IPS DF 6.9 (cell line): ENCODE data around the gene LSP1.
"Not testable (repeated sequence)": the region's sequence is repeated elsewhere in the genome, so short reads cannot be mapped to it uniquely, and the experiment has no call there.

ENCODE experiments used
- DNase-seq: peaks from one replicate; pipeline ENCODE4 v3.0.0-alpha.2; 2013; ENCODE audit warnings: low read depth, low spot score
- H3K27ac ChIP-seq: one replicate; pipeline ENCODE4 v1.5.1; 2013; ENCODE audit warnings: low read length, control low read depth
- H3K27me3 ChIP-seq: 2 replicates; pipeline ENCODE4 v1.6.1; 2013; ENCODE audit warnings: mild to moderate bottlenecking, low read length; ENCODE audit not compliant: control insufficient read depth, insufficient read depth
- H3K36me3 ChIP-seq: 2 replicates; pipeline ENCODE4 v1.6.1; 2013; ENCODE audit warnings: low read length; ENCODE audit not compliant: control insufficient read depth, insufficient read depth
- H3K4me1 ChIP-seq: 2 replicates; pipeline ENCODE4 v1.6.1; 2013; ENCODE audit warnings: low read length; ENCODE audit not compliant: control insufficient read depth, insufficient read depth
- H3K4me3 ChIP-seq: 2 replicates; pipeline ENCODE4 v1.5.1; 2013; ENCODE audit warnings: mild to moderate bottlenecking, low read length
- H3K9me3 ChIP-seq: 2 replicates; pipeline ENCODE4 v1.6.1; 2013; ENCODE audit warnings: low read length, inconsistent platforms; ENCODE audit not compliant: control insufficient read depth, insufficient read depth
- whole genome bisulfite sequencing: extraction: QIAGEN DNeasy Blood & Tissue Kit; methylation state at CpG from one replicate; pipeline ENCODE4 v1.1.7; 2013; ENCODE audit warnings: mixed read lengths, missing lambda C conversion rate; ENCODE audit not compliant: insufficient read length, insufficient coverage; 5-methylcytosine and 5-hydroxymethylcytosine counted together

LSP1 gene

DNA sequence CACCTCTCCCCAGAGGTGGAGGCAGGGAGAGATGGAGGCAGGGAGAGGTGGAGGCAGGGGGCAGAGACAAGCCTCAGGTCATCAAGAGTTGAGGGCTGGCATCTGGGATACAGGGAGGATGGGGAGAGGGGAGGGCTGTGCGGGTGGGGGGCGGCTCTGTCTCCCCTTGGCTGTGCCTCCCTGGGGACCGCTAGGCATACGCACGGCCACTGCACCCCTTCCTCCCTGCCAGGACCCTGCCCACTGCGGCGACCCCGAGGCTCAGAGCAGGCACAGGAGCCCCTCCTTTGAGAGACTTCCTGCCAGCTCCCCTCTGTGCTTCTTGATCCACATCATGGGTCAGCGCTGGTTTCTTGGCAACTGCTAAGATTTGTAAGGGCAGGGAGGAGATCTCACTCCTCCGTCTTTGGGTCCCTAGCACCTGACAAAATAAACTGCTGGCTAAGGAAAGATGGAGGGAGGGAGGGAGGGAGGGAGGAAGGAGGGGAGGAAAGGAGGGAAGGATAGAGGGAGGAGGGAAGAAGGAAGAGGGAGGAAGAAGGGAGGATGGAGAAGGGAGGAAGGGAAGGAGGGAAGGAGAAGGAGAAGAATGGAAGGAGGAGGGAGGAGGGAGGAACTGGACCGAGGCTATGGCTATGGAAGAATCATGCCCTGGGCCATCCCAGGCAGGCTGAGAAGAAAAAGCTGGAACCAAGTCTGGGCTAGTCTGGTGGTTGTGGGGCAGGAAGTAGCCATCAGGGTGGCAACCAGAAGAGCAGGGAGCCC, 20.3 kb downstream of the LSP1 start:
- no peak overlapping the region for H3K4me3 ChIP-seq
- no peak overlapping the region for H3K27ac ChIP-seq
- H3K9me3 ChIP-seq = no peaks in the 10 kb centered on the region
- H3K4me1 ChIP-seq = no peaks in the 10 kb centered on the region
- DNase-seq = no peak
- H3K27me3 ChIP-seq = no peaks in the 10 kb centered on the region
- H3K36me3 ChIP-seq = no peaks in the 10 kb centered on the region; the same call in 1 of the 2 replicates
- WGBS = no CpG with 5 or more reads among the region's 11 CpGs

DNA sequence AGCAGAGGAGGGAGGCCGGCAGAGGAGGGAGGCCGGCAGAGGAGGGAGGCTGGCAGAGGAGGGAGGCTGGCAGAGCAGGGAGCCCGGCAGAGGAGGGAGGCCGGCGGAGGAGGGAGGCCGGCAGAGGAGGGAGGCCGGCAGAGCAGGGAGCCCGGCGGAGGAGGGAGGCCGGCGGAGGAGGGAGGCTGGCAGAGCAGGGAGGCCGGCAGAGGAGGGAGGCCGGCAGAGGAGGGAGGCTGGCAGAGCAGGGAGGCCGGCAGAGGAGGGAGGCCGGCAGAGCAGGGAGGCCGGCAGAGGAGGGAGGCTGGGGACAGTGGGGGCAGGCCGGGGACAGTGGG, 20.9 kb downstream of the LSP1 start:
- H3K36me3 ChIP-seq, DNase-seq, H3K4me1 ChIP-seq, H3K4me3 ChIP-seq, H3K27ac ChIP-seq, H3K27me3 ChIP-seq, H3K9me3 ChIP-seq: not testable (repeated sequence)
- no CpG with 5 or more reads among the region's 17 CpGs for WGBS

GRCh38 chr11:1874441-1875092, 21.7 kb downstream of the LSP1 start:
- H3K27me3 ChIP-seq, H3K9me3 ChIP-seq: not testable (repeated sequence)
- no CpG with 5 or more reads among the region's 17 CpGs for WGBS

DNA sequence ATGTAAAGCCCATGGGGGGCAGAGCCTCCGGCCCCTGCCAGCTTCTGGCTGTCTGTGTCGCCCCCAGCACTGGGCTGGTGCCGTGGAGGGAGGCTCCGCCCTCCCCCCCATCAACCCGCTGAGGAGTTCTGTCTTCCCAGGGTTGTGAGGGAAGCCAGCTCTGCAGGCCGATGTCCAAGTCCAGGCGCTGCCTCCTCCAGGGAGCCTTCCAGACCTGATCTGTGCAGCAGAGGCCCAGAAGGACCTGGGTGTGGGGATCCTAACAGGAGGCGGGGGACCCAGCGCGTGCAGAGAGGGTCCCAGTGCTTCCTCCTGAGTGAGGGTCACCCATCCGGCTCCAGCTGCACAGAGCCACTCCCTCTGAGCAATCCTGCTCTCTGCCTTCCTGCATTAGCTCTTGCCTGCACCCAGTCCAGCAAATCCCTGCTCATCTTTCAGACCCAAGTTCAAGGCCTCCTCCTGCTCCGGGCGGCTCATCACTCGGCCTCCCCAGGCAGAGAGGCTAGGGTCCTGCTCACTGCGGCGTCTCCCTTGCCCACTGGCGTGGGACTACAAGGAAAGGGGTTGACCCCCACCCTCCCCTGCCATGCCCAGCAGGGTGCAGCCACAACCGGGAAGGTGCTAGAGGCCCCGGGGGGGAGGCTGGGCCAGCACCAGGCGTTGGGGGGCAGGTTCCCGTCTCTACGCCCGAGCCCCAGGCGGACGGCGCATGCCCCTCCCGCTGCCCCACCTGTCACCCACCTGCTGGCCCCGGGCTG, 22.4 kb downstream of the LSP1 start:
- DNase-seq = no peak
- no peaks in the 10 kb centered on the region for H3K27me3 ChIP-seq
- no peaks in the 10 kb centered on the region for H3K4me1 ChIP-seq
- no peak overlapping the region for H3K4me3 ChIP-seq
- no peaks in the 10 kb centered on the region; the same call in 1 of the 2 replicates for H3K36me3 ChIP-seq
- no peaks in the 10 kb centered on the region for H3K9me3 ChIP-seq
- H3K27ac ChIP-seq = no peak overlapping the region
- no CpG with 5 or more reads among the region's 28 CpGs for WGBS

More at GRCh38 chr11:1874441-1875092, 21.7 kb downstream of the LSP1 start:
- H3K36me3 ChIP-seq, DNase-seq, H3K27ac ChIP-seq, H3K4me1 ChIP-seq, H3K4me3 ChIP-seq: not testable (repeated sequence)

- not testable (repeated sequence) for DNase-seq, H3K36me3 ChIP-seq, H3K27ac ChIP-seq, H3K4me3 ChIP-seq, H3K9me3 ChIP-seq, H3K4me1 ChIP-seq, H3K27me3 ChIP-seq
- no CpG with 5 or more reads among the region's 13 CpGs for WGBS
Measured at GRCh38 chr11:1875851-1876301, 23.0 kb downstream of the LSP1 start.

DNA sequence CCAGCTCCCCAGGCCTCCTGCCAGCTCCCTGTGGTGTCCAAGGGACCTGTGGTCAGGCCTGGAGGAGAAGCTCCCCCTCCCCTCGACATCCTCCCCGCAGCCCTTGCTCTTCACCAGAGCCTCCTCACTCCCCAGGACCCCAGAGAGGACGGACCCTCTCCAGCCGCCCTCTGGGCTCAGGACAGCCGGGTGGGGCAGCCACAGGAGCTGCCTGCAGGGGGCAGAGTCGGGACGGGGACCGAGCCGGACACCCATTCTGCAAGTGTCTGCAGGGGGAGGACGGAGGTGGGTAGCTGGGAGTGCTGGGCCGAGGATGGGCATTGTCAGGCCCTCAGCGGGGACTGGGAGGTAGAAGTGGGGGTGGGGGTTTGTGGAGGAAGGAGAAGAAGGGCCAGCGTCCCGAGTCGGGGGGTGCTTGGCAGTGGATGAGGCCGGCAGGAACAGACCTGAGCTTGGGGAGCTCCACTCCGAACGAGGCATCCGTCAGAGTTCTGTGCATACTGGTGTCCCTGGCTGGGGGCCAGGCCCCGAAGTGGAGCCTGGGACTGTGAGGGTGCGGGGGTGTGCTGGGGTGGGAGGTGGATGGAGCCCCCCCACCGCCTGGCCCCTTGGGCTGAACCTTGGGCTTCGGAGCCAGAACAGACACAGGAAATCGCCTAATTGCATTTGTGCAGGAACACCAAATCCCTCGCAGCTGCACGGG, 23.6 kb downstream of the LSP1 start:
- H3K27me3 ChIP-seq = no peaks in the 10 kb centered on the region
- no peak overlapping the region for H3K27ac ChIP-seq
- no peaks in the 10 kb centered on the region for H3K9me3 ChIP-seq
- H3K4me1 ChIP-seq = no peaks in the 10 kb centered on the region
- no peak for DNase-seq
- no peaks in the 10 kb centered on the region; the same call in 1 of the 2 replicates for H3K36me3 ChIP-seq
- no peak overlapping the region for H3K4me3 ChIP-seq
- WGBS = no CpG with 5 or more reads among the region's 26 CpGs

GRCh38 chr11:1877211-1878136, 24.6 kb downstream of the LSP1 start:
- H3K4me3 ChIP-seq = no peak overlapping the region
- WGBS = no CpG with 5 or more reads among the region's 33 CpGs
- H3K9me3 ChIP-seq = no peaks in the 10 kb centered on the region
- no peaks in the 10 kb centered on the region; the same call in 1 of the 2 replicates for H3K36me3 ChIP-seq
- no peak overlapping the region for H3K27ac ChIP-seq
- H3K27me3 ChIP-seq = no peaks in the 10 kb centered on the region
- DNase-seq = no peak
- no peaks in the 10 kb centered on the region for H3K4me1 ChIP-seq

DNA sequence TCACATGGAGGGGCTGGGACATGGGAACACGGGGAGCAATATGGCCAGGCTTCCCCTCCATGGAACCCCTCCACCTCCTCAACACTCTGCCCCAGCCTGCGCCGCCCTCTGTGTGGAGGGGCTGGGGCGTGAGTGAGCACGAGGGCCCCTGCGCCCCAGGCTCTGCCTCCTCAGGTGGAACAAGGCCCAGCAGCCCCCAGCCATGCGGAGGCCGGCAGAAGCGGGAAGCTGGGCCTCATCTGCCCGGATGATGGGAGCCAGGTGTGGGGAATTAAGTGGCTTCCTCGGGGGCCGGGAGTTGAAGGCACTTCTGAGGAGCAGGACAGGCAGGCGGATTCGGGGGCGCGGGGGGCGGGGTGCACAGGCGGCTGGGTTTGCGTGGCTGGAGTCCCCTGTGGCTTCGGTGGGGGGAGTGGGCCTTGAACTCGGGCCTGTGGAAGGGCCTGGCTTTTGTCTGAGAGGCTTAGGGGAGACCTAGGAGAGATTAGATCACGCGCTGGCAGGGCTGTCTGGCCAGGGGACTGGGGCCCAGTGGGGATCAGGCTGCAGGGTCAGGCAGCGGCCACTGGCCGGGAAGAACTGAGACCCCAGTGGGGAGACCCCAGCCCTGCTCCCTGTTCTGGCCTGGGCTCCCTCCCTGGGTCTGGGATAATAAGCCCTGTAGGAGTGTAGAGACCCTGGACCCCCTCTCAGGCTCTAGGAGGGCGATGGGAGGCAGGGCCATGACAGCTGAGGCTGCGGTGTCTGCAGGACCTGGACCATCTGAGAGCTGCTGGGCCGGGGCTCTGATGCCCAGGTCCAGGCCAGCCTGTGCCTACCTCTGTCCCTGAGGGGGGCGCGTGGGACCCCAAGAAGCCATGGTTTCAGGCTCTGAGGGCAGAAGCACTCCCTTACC, 25.5 kb downstream of the LSP1 start:
- Histone ChIP-seq H3K4me3 (no peak overlapping the region), H3K27ac (no peak overlapping the region), H3K36me3 (no peaks in the 10 kb centered on the region; the same call in 1 of the 2 replicates), H3K4me1 (no peaks in the 10 kb centered on the region), H3K27me3 (no peaks in the 10 kb centered on the region), H3K9me3 (no peaks in the 10 kb centered on the region)
- DNase-seq = no peak
- WGBS = no CpG with 5 or more reads among the region's 30 CpGs

GRCh38 chr11:1879342-1879940, 26.6 kb downstream of the LSP1 start:
- DNase-seq = no peak
- Histone ChIP-seq H3K27me3 (no peaks in the 10 kb centered on the region), H3K36me3 (no peaks in the 10 kb centered on the region; the same call in 1 of the 2 replicates), H3K4me1 (no peaks in the 10 kb centered on the region), H3K4me3 (no peak overlapping the region), H3K9me3 (no peaks in the 10 kb centered on the region), H3K27ac (no peak overlapping the region)
- no CpG with 5 or more reads among the region's 13 CpGs for WGBS
